AG04449 (cell line): ENCODE measurements around the gene ULK4.

ENCODE experiments used
- CTCF ChIA-PET: fragments of 350-600 bp; formaldehyde crosslinking; extraction: SDS; loops from one replicate; lab custom pipeline; 2021; ENCODE audit warnings: antibody characterized with exemption; lab: Yijun Ruan, JAX
- POLR2A ChIA-PET: fragments of 400-600, 350-600 bp; formaldehyde crosslinking; extraction: SDS; loops from one replicate; lab custom pipeline; 2020; ENCODE audit warnings: antibody characterized with exemption, inconsistent platforms; lab: Yijun Ruan, JAX
- DNase-seq: peaks from one replicate; pipeline ENCODE4 v3.0.0-alpha.2; 2010; ENCODE audit warnings: low read depth, low spot score
- H3K4me3 ChIP-seq: 2 replicates; pipeline ENCODE4 v1.5.1; 2011; ENCODE audit warnings: low read depth, mild to moderate bottlenecking, control low read depth, low read length
- CTCF ChIP-seq: IDR thresholded peaks from one replicate; pipeline ENCODE4 v1.5.1; 2011; ENCODE audit warnings: mild to moderate bottlenecking, moderate library complexity, low read length, control low read depth, inconsistent platforms; ENCODE audit not compliant: insufficient read depth; ENCODE audit errors: missing control alignments

Gene ULK4

GRCh38 chr3:41356775-41357174, 605.1 kb downstream of the ULK4 start:
- POLR2A ChIA-PET = no interaction called here
- no peak overlapping the region for H3K4me3 ChIP-seq
- no peak for TF ChIP-seq CTCF
- CTCF ChIA-PET = no interaction called here
- DNase-seq = no peak

GRCh38 chr3:41352510-41352909, 609.4 kb downstream of the ULK4 start:
- POLR2A ChIA-PET = interaction anchor here (1.1 kb wide), 1 partner anchor 11 kb away, joined by 3 read pairs; no protein-coding TSS in a partner anchor
- H3K4me3 ChIP-seq = no peak overlapping the region
- CTCF ChIA-PET = no interaction called here
- no peak for DNase-seq
- no peak for TF ChIP-seq CTCF

- H3K4me3 ChIP-seq = no peak overlapping the region
- TF ChIP-seq CTCF = no peak
- POLR2A ChIA-PET = no interaction called here
- DNase-seq = no peak
- CTCF ChIA-PET = no interaction called here
Observed at GRCh38 chr3:41350441-41350840, 611.5 kb downstream of the ULK4 start.

GRCh38 chr3:41348401-41348800, 613.5 kb downstream of the ULK4 start:
- DNase-seq = no peak
- H3K4me3 ChIP-seq = no peak overlapping the region
- no peak for TF ChIP-seq CTCF
- ChIA-PET CTCF (no interaction called here), POLR2A (no interaction called here)

DNA sequence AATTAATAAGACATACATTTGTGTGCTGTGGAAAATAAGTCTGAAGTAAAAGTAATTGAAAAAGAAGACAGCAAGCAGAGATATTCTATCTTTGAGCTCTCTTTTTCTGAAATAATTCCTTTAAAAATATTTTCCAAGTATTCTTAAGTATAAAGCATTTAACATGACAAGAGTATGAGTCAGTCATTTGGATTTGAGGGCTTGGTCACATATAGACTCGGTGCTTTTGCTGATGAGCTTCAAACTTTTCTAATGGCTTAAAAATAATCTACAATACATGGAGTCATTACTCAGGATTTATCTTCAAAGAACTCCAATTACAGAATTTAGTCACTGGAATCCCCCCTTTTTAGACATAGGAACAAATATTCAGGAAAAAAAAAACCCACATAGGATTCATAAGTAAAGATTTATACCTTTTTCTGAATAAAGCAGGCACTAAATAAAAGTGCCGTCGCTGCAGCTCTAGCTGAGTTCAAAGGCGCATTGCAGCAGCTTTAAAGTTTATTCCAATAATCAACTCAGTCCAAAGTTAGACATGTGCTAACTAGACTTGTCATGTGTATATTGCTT, 615.1 kb downstream of the ULK4 start:
- ChIA-PET POLR2A (interaction anchor here (0.9 kb wide), 1 partner anchor 9 kb away, joined by 3 read pairs; no protein-coding TSS in a partner anchor), CTCF (no interaction called here)
- TF ChIP-seq CTCF = no peak
- H3K4me3 ChIP-seq = no peak overlapping the region
- peak; percentile 23 for DNase-seq

- DNase-seq = no peak
- CTCF ChIA-PET = no interaction called here
- POLR2A ChIA-PET = no interaction called here
- no peak overlapping the region for H3K4me3 ChIP-seq
- no peak for TF ChIP-seq CTCF
Observed at GRCh38 chr3:41345788-41346187, 616.1 kb downstream of the ULK4 start.
